ENCODE results near the gene DLGAP1.

The DLGAP1 gene

GRCh38 chr18:3468066-3468705, 986.9 kb downstream of the DLGAP1 start:
- Histone ChIP-seq H3K4me3 (ENCODE audit: low read length) (no peak overlapping the region), H3K79me2 (ENCODE audit: low read length) (peaks cover 8% of the 10 kb centered on the region; the same call in 1 of the 2 replicates), H3K9me3 (ENCODE audit: insufficient read depth, low read length) (no peaks in the 10 kb centered on the region), H3K27ac (ENCODE audit: low read length) (no peak overlapping the region), H3K9ac (ENCODE audit: low read length) (no peak overlapping the region), H2AFZ (ENCODE audit: low read depth, low read length) (no peak overlapping the region), H3K4me1 (ENCODE audit: low read length) (peaks cover 57% of the 10 kb centered on the region), H3K36me3 (replicated peaks; ENCODE audit: low read depth, low read length) (peaks cover 12% of the 10 kb centered on the region), H4K20me1 (ENCODE audit: insufficient read depth, low read length) (no peaks in the 10 kb centered on the region), H3K27me3 (ENCODE audit: low read depth, low read length) (no peaks in the 10 kb centered on the region), H3K4me2 (ENCODE audit: low read length) (no peak overlapping the region)
- TF ChIP-seq CTCF (IDR thresholded peaks at IDR 0.05; ENCODE audit: low read depth, low read length) (no peak), EZH2phosphoT487 (IDR thresholded peaks at IDR 0.05; ENCODE audit: low read depth) (no peak)

GRCh38 chr18:3466872-3467271, 988.2 kb downstream of the DLGAP1 start:
- Histone ChIP-seq H3K79me2 (ENCODE audit: low read length) (peaks cover 16% of the 10 kb centered on the region), H3K27me3 (ENCODE audit: low read depth, low read length) (no peaks in the 10 kb centered on the region), H4K20me1 (ENCODE audit: insufficient read depth, low read length) (peaks cover 3% of the 10 kb centered on the region), H3K36me3 (replicated peaks; ENCODE audit: low read depth, low read length) (peaks cover 23% of the 10 kb centered on the region), H3K9me3 (ENCODE audit: insufficient read depth, low read length) (no peaks in the 10 kb centered on the region), H3K4me1 (ENCODE audit: low read length) (peaks cover 49% of the 10 kb centered on the region), H3K9ac (ENCODE audit: low read length) (peak overlapping the region; percentile 69), H2AFZ (ENCODE audit: low read depth, low read length) (no peak overlapping the region), H3K4me2 (ENCODE audit: low read length) (peak overlapping the region; percentile 78), H3K4me3 (ENCODE audit: low read length) (peak overlapping the region; percentile 62), H3K27ac (ENCODE audit: low read length) (peak overlapping the region; percentile 89)
- TF ChIP-seq CTCF (IDR thresholded peaks at IDR 0.05; ENCODE audit: low read depth, low read length): no peak
- TF ChIP-seq EZH2phosphoT487 (IDR thresholded peaks at IDR 0.05; ENCODE audit: low read depth): no peak

GRCh38 chr18:3466045-3466444, 989.1 kb downstream of the DLGAP1 start:
- Histone ChIP-seq H3K79me2 (ENCODE audit: low read length) (peaks cover 19% of the 10 kb centered on the region), H3K27ac (ENCODE audit: low read length) (peak overlapping the region; percentile 89), H3K4me3 (ENCODE audit: low read length) (peak overlapping the region; percentile 62), H3K36me3 (replicated peaks; ENCODE audit: low read depth, low read length) (peaks cover 31% of the 10 kb centered on the region), H4K20me1 (ENCODE audit: insufficient read depth, low read length) (peaks cover 8% of the 10 kb centered on the region), H3K27me3 (ENCODE audit: low read depth, low read length) (no peaks in the 10 kb centered on the region), H3K4me1 (ENCODE audit: low read length) (peaks cover 48% of the 10 kb centered on the region), H3K9me3 (ENCODE audit: insufficient read depth, low read length) (no peaks in the 10 kb centered on the region), H3K4me2 (ENCODE audit: low read length) (peak overlapping the region; percentile 78), H2AFZ (ENCODE audit: low read depth, low read length) (no peak overlapping the region), H3K9ac (ENCODE audit: low read length) (peak overlapping the region; percentile 69)
- TF ChIP-seq CTCF (IDR thresholded peaks at IDR 0.05; ENCODE audit: low read depth, low read length) (no peak), EZH2phosphoT487 (IDR thresholded peaks at IDR 0.05; ENCODE audit: low read depth) (no peak)

GRCh38 chr18:3463051-3463450, 992.1 kb downstream of the DLGAP1 start:
- Histone ChIP-seq H3K79me2 (ENCODE audit: low read length) (peaks cover 47% of the 10 kb centered on the region), H3K9ac (ENCODE audit: low read length) (no peak overlapping the region; the same call in 1 of the 2 replicates), H3K27me3 (ENCODE audit: low read depth, low read length) (no peaks in the 10 kb centered on the region), H3K9me3 (ENCODE audit: insufficient read depth, low read length) (no peaks in the 10 kb centered on the region), H3K4me2 (ENCODE audit: low read length) (no peak overlapping the region), H3K4me3 (ENCODE audit: low read length) (no peak overlapping the region), H3K36me3 (replicated peaks; ENCODE audit: low read depth, low read length) (peaks cover 54% of the 10 kb centered on the region), H3K4me1 (ENCODE audit: low read length) (peaks cover 58% of the 10 kb centered on the region), H3K27ac (ENCODE audit: low read length) (peak overlapping the region; percentile 68), H2AFZ (ENCODE audit: low read depth, low read length) (no peak overlapping the region), H4K20me1 (ENCODE audit: insufficient read depth, low read length) (peaks cover 34% of the 10 kb centered on the region)
- TF ChIP-seq EZH2phosphoT487 (IDR thresholded peaks at IDR 0.05; ENCODE audit: low read depth): no peak
- TF ChIP-seq CTCF (IDR thresholded peaks at IDR 0.05; ENCODE audit: low read depth, low read length): no peak
